HUES48 (cell line): ENCODE data around the gene SCG5.

Experiments used
- H3K27ac ChIP-seq: one replicate; pipeline ENCODE4 v1.7.0; 2013; ENCODE audit warnings: low read depth, low read length, inconsistent platforms
- H3K27me3 ChIP-seq: 2 replicates; pipeline ENCODE4 v1.6.1; 2013; ENCODE audit warnings: mild to moderate bottlenecking, low read length; ENCODE audit not compliant: control insufficient read depth, insufficient read depth
- H3K36me3 ChIP-seq: 2 replicates; pipeline ENCODE4 v1.6.1; 2013; ENCODE audit warnings: low read length; ENCODE audit not compliant: control insufficient read depth, insufficient read depth
- H3K4me1 ChIP-seq: 2 replicates; pipeline ENCODE4 v1.6.1; 2013; ENCODE audit warnings: mild to moderate bottlenecking, low read length; ENCODE audit not compliant: control insufficient read depth, insufficient read depth
- H3K4me3 ChIP-seq: 2 replicates; pipeline ENCODE4 v1.5.1; 2013; ENCODE audit warnings: mild to moderate bottlenecking, low read depth, low read length
- H3K9ac ChIP-seq: 2 replicates; pipeline ENCODE4 v1.6.1; 2013; ENCODE audit warnings: mild to moderate bottlenecking, low read depth, low read length, moderate library complexity
- H3K9me3 ChIP-seq: 2 replicates; pipeline ENCODE4 v1.6.1; 2013; ENCODE audit warnings: low read length; ENCODE audit not compliant: control insufficient read depth, insufficient read depth

The SCG5 gene

GRCh38 chr15:32709295-32710033, 68.0 kb downstream of the SCG5 start:
- no peaks in the 10 kb centered on the region for H3K9me3 ChIP-seq
- H3K4me1 ChIP-seq, result no peaks in the 10 kb centered on the region
- no peak overlapping the region for H3K27ac ChIP-seq
- H3K36me3 ChIP-seq, result no peaks in the 10 kb centered on the region
- peaks cover 7% of the 10 kb centered on the region for H3K27me3 ChIP-seq
- no peak overlapping the region for H3K4me3 ChIP-seq
- H3K9ac ChIP-seq, result no peak overlapping the region

DNA sequence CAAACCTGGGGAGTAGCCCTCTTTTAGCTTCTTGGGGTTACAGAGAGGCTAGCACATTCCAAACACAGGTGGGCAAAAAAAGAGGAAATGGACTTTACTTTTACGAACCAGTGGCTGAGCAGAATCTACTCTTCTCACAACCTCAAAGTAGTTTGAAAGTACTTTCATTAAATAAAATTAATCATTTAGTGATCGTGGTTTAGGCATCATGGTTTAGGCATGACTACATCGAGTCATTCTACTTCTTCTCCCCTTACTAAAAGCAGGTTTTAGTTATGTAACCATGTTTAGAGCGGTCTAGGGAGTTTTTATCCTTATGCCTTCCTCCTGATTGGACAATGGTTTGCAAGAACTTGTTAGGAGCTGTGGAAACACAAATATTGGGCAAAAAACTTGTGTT, 73.8 kb downstream of the SCG5 start:
- Histone ChIP-seq H3K9ac (no peak overlapping the region), H3K4me1 (peaks cover 16% of the 10 kb centered on the region), H3K4me3 (no peak overlapping the region), H3K27ac (no peak overlapping the region), H3K36me3 (no peaks in the 10 kb centered on the region), H3K27me3 (peaks cover 64% of the 10 kb centered on the region), H3K9me3 (no peaks in the 10 kb centered on the region)

- peaks cover 20% of the 10 kb centered on the region for H3K4me1 ChIP-seq
- H3K4me3 ChIP-seq, result peak overlapping the region; percentile 52
- no peak overlapping the region for H3K9ac ChIP-seq
- H3K27ac ChIP-seq, result no peak overlapping the region
- H3K36me3 ChIP-seq, result no peaks in the 10 kb centered on the region
- H3K27me3 ChIP-seq, result peaks cover 75% of the 10 kb centered on the region
- no peaks in the 10 kb centered on the region for H3K9me3 ChIP-seq
These were observed 74.9 kb downstream of the SCG5 start for GRCh38 chr15:32716216-32716914.

DNA sequence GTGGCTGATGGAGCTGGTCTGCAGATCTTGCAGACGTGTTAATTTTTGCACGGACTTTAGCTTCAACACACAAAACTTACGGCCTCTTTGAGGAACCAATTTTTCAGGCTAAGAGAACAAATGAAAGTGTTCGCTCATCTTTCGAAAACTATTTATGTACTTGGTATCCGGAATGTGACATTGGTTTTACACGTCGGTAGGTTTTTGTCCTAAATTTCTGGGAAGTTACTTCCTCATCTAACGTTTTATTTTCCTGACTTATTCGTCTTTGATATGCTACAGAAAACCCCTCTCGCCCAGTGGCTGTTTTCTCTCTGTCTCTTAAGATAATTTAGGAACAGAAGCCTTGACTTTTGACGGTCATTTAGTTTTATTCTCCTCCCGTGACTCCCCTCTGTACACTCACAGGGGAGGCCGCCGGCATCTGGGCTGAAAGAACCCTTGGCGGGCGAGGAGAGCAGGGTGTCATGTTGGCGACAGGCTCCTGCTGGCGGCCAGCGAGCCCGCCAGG, 75.5 kb downstream of the SCG5 start:
- H3K9ac ChIP-seq, result no peak overlapping the region
- no peaks in the 10 kb centered on the region for H3K9me3 ChIP-seq
- H3K27me3 ChIP-seq, result peaks cover 81% of the 10 kb centered on the region
- peak overlapping the region; percentile 50 for H3K27ac ChIP-seq
- H3K4me1 ChIP-seq, result peaks cover 20% of the 10 kb centered on the region
- no peaks in the 10 kb centered on the region for H3K36me3 ChIP-seq
- H3K4me3 ChIP-seq, result peak overlapping the region; percentile 52

DNA sequence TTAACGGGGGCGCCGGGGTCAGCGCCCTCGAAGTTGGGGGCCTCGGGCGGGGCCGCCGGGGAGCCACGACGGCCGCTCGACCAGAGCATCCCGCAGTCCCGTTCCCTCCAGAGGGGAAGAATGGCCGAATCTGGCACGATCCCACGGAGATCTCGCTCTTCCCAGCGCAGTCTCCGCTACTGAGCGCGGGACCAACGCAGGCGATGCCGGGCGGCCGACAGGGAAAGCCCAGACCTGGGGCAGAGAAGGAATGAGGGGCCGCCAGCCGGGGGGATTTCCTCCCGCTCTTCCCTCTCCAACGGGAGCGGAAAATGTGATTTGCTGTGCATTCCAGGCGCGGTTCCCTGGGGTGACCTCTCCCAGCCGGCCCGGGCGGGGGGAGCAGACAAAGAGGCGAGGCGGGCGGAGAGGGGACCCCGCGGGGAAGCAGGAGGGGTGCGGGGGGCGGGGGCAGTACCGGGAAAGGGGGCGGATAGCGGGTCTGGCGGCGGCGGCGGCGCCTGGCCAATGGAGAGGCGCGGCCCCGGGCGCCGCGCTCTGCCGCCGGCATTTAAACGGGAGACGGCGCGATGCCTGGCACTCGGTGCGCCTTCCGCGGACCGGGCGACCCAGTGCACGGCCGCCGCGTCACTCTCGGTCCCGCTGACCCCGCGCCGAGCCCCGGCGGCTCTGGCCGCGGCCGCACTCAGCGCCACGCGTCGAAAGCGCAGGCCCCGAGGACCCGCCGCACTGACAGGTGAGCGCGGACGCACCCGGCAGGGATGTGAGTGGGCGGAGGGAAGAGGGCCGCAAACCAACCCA, 76.1 kb downstream of the SCG5 start, which contains the start of gene GREM1:
GREM1 (plus strand) TSS at position 579 of the 801 bp plus-strand sequence. CDS start 12,687 bp downstream, outside the sequence.
- H3K36me3 ChIP-seq, result no peaks in the 10 kb centered on the region
- no peak within 1 kb of the TSS for H3K9ac ChIP-seq
- H3K27me3 ChIP-seq, result peaks cover 88% of the 10 kb centered on the region
- H3K4me3 ChIP-seq, result peak within 1 kb of the TSS; percentile 61
- no peaks in the 10 kb centered on the region for H3K9me3 ChIP-seq
- H3K27ac ChIP-seq, result peak within 1 kb of the TSS; percentile 50
- H3K4me1 ChIP-seq, result peaks cover 20% of the 10 kb centered on the region

DNA sequence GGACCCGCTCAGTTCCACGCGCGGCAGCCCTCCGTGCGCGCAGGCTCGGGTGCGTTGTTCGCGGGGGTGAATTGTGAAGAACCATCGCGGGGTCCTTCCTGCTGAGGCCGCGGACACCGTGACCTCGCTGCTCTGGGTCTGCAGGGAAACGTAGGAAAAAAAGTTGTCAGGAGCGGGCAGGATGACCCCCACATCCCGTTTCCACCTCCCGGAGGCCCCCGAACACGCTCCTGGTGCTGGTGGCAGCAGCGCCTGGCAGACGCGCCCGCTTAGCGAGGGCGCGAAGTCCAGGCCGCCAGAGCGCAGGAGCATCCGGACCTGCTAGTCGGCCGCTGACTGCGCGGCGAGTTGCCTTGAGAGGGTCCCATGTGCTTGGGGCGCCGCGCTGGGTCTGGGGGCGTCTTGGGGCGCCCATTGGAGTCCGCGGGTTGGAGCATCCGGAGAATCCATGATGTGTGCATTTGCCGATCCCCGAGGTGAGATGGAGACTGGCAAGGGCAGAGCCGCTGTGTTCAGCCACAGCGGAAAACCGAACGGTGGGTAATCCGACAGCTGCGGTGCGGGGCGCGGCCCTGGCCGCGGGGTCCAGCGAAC, 76.8 kb downstream of the SCG5 start:
- H3K27ac ChIP-seq, result no peak overlapping the region
- no peaks in the 10 kb centered on the region for H3K9me3 ChIP-seq
- peak overlapping the region; percentile 61 for H3K4me3 ChIP-seq
- peaks cover 89% of the 10 kb centered on the region for H3K27me3 ChIP-seq
- H3K9ac ChIP-seq, result no peak overlapping the region
- no peaks in the 10 kb centered on the region for H3K36me3 ChIP-seq
- H3K4me1 ChIP-seq, result peaks cover 20% of the 10 kb centered on the region

GRCh38 chr15:32718821-32719716, 77.6 kb downstream of the SCG5 start:
- H3K27ac ChIP-seq, result no peak overlapping the region
- no peak overlapping the region for H3K9ac ChIP-seq
- H3K9me3 ChIP-seq, result no peaks in the 10 kb centered on the region
- H3K36me3 ChIP-seq, result no peaks in the 10 kb centered on the region
- H3K27me3 ChIP-seq, result peaks cover 84% of the 10 kb centered on the region
- peak overlapping the region; percentile 61 for H3K4me3 ChIP-seq
- H3K4me1 ChIP-seq, result peaks cover 20% of the 10 kb centered on the region

DNA sequence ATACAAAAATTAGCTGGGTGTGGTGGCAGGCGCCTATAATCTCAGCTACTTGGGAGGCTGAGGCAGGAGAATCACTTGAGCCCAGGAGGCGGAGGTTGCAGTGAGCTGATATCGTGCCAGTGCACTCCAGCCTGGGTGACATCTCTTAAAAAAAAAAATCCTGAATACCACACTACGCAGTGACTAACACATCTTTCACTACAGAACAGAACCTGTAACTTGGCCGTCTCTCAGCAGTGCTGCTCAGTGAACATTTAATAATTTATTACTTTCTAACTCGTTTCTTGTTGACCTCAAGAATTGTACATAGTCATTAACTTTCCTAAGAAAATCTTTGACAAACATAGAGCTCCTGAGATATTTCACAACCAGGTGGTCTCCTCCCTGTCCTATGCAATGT, 80.1 kb downstream of the SCG5 start:
- no peaks in the 10 kb centered on the region for H3K36me3 ChIP-seq
- H3K27me3 ChIP-seq, result peaks cover 60% of the 10 kb centered on the region
- H3K9ac ChIP-seq, result no peak overlapping the region
- H3K4me1 ChIP-seq, result peaks cover 14% of the 10 kb centered on the region
- H3K4me3 ChIP-seq, result no peak overlapping the region
- H3K9me3 ChIP-seq, result no peaks in the 10 kb centered on the region
- H3K27ac ChIP-seq, result no peak overlapping the region

DNA sequence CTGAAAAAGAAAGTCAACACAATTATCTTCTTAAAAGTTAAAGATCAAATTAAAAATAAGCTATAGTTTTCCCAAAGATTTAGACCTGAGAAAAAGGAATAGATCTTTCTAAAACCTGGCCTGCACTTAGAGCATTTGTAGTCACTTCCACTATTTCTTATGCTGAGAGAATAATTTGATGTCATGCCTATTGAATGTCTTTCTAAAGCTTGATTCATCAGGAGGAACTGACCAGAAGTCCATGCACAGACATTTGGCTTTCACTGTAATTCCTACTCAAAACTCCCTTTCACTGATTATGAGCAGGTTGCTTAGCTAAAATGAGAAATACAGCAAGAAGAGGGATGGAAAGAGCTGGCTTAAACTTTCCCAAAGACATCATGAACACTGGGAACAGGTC, 80.6 kb downstream of the SCG5 start:
- Histone ChIP-seq H3K4me1 (peaks cover 9% of the 10 kb centered on the region; the same call in 1 of the 2 replicates), H3K9me3 (no peaks in the 10 kb centered on the region), H3K4me3 (no peak overlapping the region), H3K27ac (no peak overlapping the region), H3K9ac (no peak overlapping the region), H3K36me3 (no peaks in the 10 kb centered on the region), H3K27me3 (peaks cover 55% of the 10 kb centered on the region)
